ENCODE data around the gene SPACA4. TPM values are rescaled to one million over a fixed set of nuclear protein-coding genes. Genes with fewer than 3 reads are reported as not detected.
A peak's percentile ranks its signal among the peaks of the same experiment; 100 is the strongest.

The SPACA4 gene
- total and polyA plus RNA-seq, 10 of the 15 experiments (the other 5 are each of a cell fraction or from before 2014, with no cell fraction given) = not detected

GRCh38 chr19:48619692-48620585 is 13.4 kb downstream of the SPACA4 start:
- in situ Hi-C loops (cut with MboI) (no loop called here), intact Hi-C loops (cut with micrococcal nuclease; ENCODE audit: unreplicated experiment) (no loop called here)
- SMC1A ChIA-PET (ENCODE audit: uncharacterized antibody, unreplicated experiment) = interaction anchor here (0.7 to 2.7 kb wide), 3 partner anchors 14 to 112 kb away, joined by 3 to 15 read pairs (median 4); no protein-coding TSS in a partner anchor
- peak overlapping the region; percentile 95 for H3K27ac ChIP-seq (ENCODE audit: control insufficient read depth, insufficient read depth)
- TSS peak; percentile 84 for BruUV-seq (replicated peaks)
- WGBS (ENCODE audit: insufficient coverage, insufficient replicate concordance, low lambda C conversion rate, missing lambda C conversion rate) = 22% methylated on average over 6 of the region's 6 CpGs
- peak overlapping the region; percentile 82 for H2AFZ ChIP-seq (ENCODE audit: control insufficient read depth, low read depth, low read length)
- ATAC-seq (no peak), DNase-seq (ENCODE audit: low read depth, low spot score) (no peak), FAIRE-seq (no peak)
- CTCF ChIA-PET = interaction anchor here (0.6 to 1.3 kb wide), 6 partner anchors 13 to 352 kb away, joined by 3 to 6 read pairs (median 3); partner anchors contain the start of gene CA11
- peak overlapping the region; percentile 78 for H3K4me2 ChIP-seq (ENCODE audit: control insufficient read depth, insufficient read depth)
- H3K36me3 ChIP-seq (ENCODE audit: control insufficient read depth in 2 of 2, insufficient read depth in 2 of 2, low read length in 1 of 2) = peaks cover 21 to 26% of the 10 kb centered on the region in 2 experiments
- H3K79me2 ChIP-seq (ENCODE audit: control insufficient read depth, insufficient read depth, low read length) = peaks cover 62% of the 10 kb centered on the region
- H4K20me1 ChIP-seq (ENCODE audit: control insufficient read depth, insufficient read depth) = peaks cover 12% of the 10 kb centered on the region
- peak overlapping the region; percentile 99 for H3K4me3 ChIP-seq
- no peaks in the 10 kb centered on the region for H3K27me3 ChIP-seq (replicated peaks in 1 of 2; ENCODE audit: control insufficient read depth in 2 of 2, insufficient read depth in 2 of 2, low read length in 1 of 2)
- peaks cover 25% of the 10 kb centered on the region for H3K4me1 ChIP-seq (ENCODE audit: control insufficient read depth, insufficient read depth, low read length)
- POLR2A ChIA-PET = interaction anchor here (0.6 to 6.6 kb wide), 14 partner anchors 11 to 974 kb away, joined by 3 to 62 read pairs (median 4); partner anchors contain the start of genes CA11, EMP3, GYS1 and RUVBL2
- RAD21 ChIA-PET (ENCODE audit: unreplicated experiment) = interaction anchor here (0.6 to 1.6 kb wide), 9 partner anchors 8 to 164 kb away, joined by 3 to 15 read pairs (median 5); no protein-coding TSS in a partner anchor
- peak overlapping the region; percentile 99 for H3K9ac ChIP-seq (ENCODE audit: control insufficient read depth, insufficient read depth, low read length)
- no peaks in the 10 kb centered on the region for H3K9me3 ChIP-seq (replicated peaks; ENCODE audit: control insufficient read depth, insufficient read depth, low read length)
- TF ChIP-seq WRNIP1 (IDR thresholded peaks at IDR 0.05; ENCODE audit: borderline replicate concordance, low read depth, low read length) (no peak), SMARCA5 (IDR thresholded peaks at IDR 0.05) (peak; percentile 95), NFYB (IDR thresholded peaks at IDR 0.05; ENCODE audit: insufficient read depth, low read depth, low read length) (0 out of 2 replicates have a peak, but pooled peaks have one; percentile 2), TARDBP (IDR thresholded peaks at IDR 0.05; ENCODE audit: borderline replicate concordance) (no peak), TCF12 (IDR thresholded peaks at IDR 0.05; ENCODE audit: low read depth, low read length) (no peak), ZNF217 (IDR thresholded peaks at IDR 0.05) (peak; percentile 80; the same call in 1 of the 2 replicates), SMC3 (IDR thresholded peaks at IDR 0.05; ENCODE audit: borderline replicate concordance, low read length) (no peak), HDGF (IDR thresholded peaks at IDR 0.05) (no peak), PBX3 (IDR thresholded peaks at IDR 0.05; ENCODE audit: insufficient replicate concordance, low read depth, low read length) (no peak), IKZF2 (IDR thresholded peaks at IDR 0.05) (peak; percentile 20 to 39; a peak in 1 of 4 replicates), ATF2 (IDR thresholded peaks at IDR 0.05; ENCODE audit: low read length) (no peak), SMAD1 (IDR thresholded peaks at IDR 0.05; ENCODE audit: low read depth, partially characterized antibody) (peak; percentile 7), PAX8 (IDR thresholded peaks at IDR 0.05) (no peak), IKZF1 (conservative IDR thresholded peaks at IDR 0.05) (no peak), NR2F1 (conservative IDR thresholded peaks at IDR 0.05) (peak; percentile 19; the same call in 1 of the 2 replicates), SIX5 (IDR thresholded peaks at IDR 0.05; ENCODE audit: low read depth, low read length, severe bottlenecking) (no peak), ZBTB11 (CRISPR knock-in tag; IDR thresholded peaks at IDR 0.05) (no peak), NFIC (IDR thresholded peaks at IDR 0.05; ENCODE audit: low read depth, low read length) (no peak)

All from GM12878 (cell line).